GM12865 (cell line): ENCODE data around the gene ITPKB.

Source experiments
- DNase-seq: peaks from one replicate; pipeline ENCODE4 v3.0.0; 2010; ENCODE audit warnings: low read depth
- H3K4me3 ChIP-seq: 2 replicates; pipeline ENCODE4 v1.5.1; 2011; ENCODE audit warnings: mild to moderate bottlenecking, low read depth, low read length, control low read depth
- TF ChIP-seq, protein P1 (sequence below): IDR thresholded peaks from 2 replicates; pipeline ENCODE4 v1.5.1; 2011; ENCODE audit warnings: low read length, control low read depth, low read depth, inconsistent platforms; ENCODE audit not compliant: insufficient read depth; ENCODE audit errors: missing control alignments

The ITPKB gene

GRCh38 chr1:226680653-226681052, 58.4 kb downstream of the ITPKB start:
- TF ChIP-seq, protein P1, sequence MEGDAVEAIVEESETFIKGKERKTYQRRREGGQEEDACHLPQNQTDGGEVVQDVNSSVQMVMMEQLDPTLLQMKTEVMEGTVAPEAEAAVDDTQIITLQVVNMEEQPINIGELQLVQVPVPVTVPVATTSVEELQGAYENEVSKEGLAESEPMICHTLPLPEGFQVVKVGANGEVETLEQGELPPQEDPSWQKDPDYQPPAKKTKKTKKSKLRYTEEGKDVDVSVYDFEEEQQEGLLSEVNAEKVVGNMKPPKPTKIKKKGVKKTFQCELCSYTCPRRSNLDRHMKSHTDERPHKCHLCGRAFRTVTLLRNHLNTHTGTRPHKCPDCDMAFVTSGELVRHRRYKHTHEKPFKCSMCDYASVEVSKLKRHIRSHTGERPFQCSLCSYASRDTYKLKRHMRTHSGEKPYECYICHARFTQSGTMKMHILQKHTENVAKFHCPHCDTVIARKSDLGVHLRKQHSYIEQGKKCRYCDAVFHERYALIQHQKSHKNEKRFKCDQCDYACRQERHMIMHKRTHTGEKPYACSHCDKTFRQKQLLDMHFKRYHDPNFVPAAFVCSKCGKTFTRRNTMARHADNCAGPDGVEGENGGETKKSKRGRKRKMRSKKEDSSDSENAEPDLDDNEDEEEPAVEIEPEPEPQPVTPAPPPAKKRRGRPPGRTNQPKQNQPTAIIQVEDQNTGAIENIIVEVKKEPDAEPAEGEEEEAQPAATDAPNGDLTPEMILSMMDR, result no peak
- H3K4me3 ChIP-seq, result no peak overlapping the region
- no peak for DNase-seq

- H3K4me3 ChIP-seq, result peak overlapping the region; percentile 54
- peak; percentile 49 for DNase-seq
- TF ChIP-seq, protein P1, result no peak
These were observed 59.1 kb downstream of the ITPKB start for GRCh38 chr1:226679853-226680516.

DNA sequence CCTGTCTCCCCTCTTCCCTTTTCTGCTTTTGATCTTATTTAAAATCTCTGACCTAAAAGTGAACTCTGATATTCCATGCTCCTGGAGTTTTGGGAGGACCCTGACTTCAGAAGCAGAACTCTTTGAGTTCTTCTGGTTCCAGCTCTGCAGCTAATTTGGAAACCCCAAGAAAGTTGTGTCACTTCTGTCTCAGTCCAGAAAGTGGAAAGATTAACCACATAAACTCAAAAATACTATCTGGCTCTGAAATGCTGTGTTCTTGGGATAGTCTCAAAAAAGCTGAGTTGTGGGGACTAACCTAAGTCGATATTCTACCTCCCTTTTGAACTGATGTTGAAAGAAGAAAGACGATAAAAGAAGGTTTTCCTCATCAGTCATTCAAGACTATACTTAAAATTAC, 59.8 kb downstream of the ITPKB start:
- no peak for DNase-seq
- TF ChIP-seq, protein P1, result no peak
- H3K4me3 ChIP-seq, result no peak overlapping the region

GRCh38 chr1:226678701-226679100, 60.4 kb downstream of the ITPKB start:
- TF ChIP-seq, protein P1, result no peak
- no peak for DNase-seq
- no peak overlapping the region for H3K4me3 ChIP-seq

- H3K4me3 ChIP-seq, result no peak overlapping the region
- DNase-seq, result no peak
- TF ChIP-seq, protein P1, result no peak
These were observed 60.8 kb downstream of the ITPKB start for GRCh38 chr1:226678251-226678650.

- TF ChIP-seq, protein P1, result no peak
- no peak overlapping the region for H3K4me3 ChIP-seq
- DNase-seq, result peak; percentile 52
These were observed 61.8 kb downstream of the ITPKB start for GRCh38 chr1:226677027-226678020.

GRCh38 chr1:226676381-226676780, 62.7 kb downstream of the ITPKB start:
- TF ChIP-seq, protein P1, result no peak
- DNase-seq, result peak; percentile 40
- H3K4me3 ChIP-seq, result no peak overlapping the region
